ENCODE data around the gene TLCD4.
"Not testable (repeated sequence)": the region's sequence is repeated elsewhere in the genome, so short reads cannot be mapped to it uniquely, and the experiment has no call there.

Gene TLCD4

DNA sequence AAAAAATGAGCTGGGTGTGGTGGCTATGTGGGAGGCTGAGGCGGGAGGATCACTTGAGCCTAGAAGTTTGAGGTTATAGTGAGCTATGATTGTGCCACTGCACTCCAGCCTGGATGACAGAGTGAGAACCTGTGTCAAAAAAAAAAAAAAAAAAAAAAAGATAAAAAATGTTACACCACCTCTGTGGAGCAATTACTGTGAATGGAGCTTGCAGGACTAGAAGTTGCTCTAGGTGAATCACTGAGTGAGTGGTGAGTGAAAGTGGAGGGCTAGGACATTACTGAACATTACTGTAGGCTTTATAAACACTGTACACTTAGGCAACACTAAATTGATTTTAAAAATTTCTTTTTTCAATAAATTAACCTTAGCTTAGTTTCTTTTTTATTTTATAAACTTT, 21.9 kb downstream of the TLCD4 start:
- Histone ChIP-seq H3K9me3 (ENCODE audit: low read length) (no peaks in the 10 kb centered on the region), H2AFZ (ENCODE audit: low read depth, low read length) (no peak overlapping the region), H3K36me3 (ENCODE audit: insufficient read depth, low read length) (no peaks in the 10 kb centered on the region), H3K27me3 (ENCODE audit: insufficient read depth, low read length) (no peaks in the 10 kb centered on the region), H3K4me3 (ENCODE audit: low read length) (no peak overlapping the region), H3K4me1 (ENCODE audit: insufficient read depth, low read length) (peaks cover 7% of the 10 kb centered on the region)

DNA sequence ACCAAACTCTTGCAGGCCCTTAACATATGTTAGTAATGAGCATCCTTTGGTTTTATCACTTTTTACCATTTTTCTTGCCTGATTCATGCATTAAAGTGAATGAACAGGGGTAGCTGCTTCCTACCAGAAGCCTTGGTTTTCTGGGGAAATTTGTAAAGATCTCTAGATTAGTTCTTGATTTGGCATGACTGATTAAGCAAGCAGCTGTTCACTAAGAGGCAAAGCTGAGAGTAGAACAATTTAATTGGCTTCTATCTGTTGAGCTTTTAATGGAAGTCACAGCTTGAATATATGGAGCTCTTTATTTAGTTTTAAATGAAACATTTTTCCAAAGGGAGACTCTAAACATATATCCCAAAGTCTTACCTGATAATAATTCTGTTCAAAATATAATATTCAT, 23.6 kb downstream of the TLCD4 start:
- Histone ChIP-seq H2AFZ (ENCODE audit: low read depth, low read length) (no peak overlapping the region), H3K4me1 (ENCODE audit: insufficient read depth, low read length) (peaks cover 7% of the 10 kb centered on the region), H3K4me3 (ENCODE audit: low read length) (no peak overlapping the region), H3K27me3 (ENCODE audit: insufficient read depth, low read length) (no peaks in the 10 kb centered on the region), H3K36me3 (ENCODE audit: insufficient read depth, low read length) (no peaks in the 10 kb centered on the region), H3K9me3 (ENCODE audit: low read length) (no peaks in the 10 kb centered on the region)

DNA sequence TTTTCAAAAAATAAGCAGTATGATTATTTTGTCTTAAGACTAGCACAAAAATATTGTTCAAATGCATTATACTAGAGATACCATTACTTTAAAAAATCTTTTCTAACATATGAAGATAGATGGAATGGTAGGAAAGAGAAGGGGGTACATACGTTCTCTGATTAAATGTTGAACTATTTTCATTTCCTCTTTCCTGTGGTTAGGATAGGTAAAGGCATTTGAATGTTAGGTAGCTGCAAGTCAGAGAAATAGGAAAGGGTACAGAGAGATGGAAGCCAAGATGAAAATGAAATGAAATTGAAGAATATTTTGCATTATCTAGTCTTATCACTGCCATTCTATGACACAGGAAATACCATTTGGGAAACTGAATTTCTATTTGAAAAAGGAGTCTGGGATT, 28.3 kb downstream of the TLCD4 start:
- no peaks in the 10 kb centered on the region for H3K27me3 ChIP-seq (ENCODE audit: insufficient read depth, low read length)
- H2AFZ ChIP-seq (ENCODE audit: low read depth, low read length) = no peak overlapping the region
- H3K4me1 ChIP-seq (ENCODE audit: insufficient read depth, low read length) = peaks cover 7% of the 10 kb centered on the region
- H3K9me3 ChIP-seq (ENCODE audit: low read length) = no peaks in the 10 kb centered on the region
- no peak overlapping the region for H3K4me3 ChIP-seq (ENCODE audit: low read length)
- H3K36me3 ChIP-seq (ENCODE audit: insufficient read depth, low read length) = no peaks in the 10 kb centered on the region

DNA sequence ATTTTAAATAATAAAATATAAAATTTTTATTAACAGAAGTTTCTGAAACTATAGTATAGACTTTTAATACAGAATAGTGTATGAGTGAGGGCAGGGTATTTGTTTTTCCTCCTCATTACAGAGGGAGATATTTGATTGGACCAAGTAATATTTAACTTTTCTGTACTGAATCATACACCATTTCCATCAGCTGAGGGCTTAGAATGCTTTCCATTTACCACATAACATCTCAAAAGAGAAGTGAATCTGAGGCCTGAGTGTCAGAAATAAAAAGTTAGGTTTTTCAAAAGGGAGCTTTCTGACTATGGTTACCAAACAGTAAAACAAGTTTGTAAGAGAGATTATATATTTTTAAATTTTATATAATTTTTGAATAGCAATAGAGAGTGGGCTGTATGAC, 29.5 kb downstream of the TLCD4 start:
- no peak overlapping the region for H2AFZ ChIP-seq (ENCODE audit: low read depth, low read length)
- H3K27me3 ChIP-seq (ENCODE audit: insufficient read depth, low read length) = no peaks in the 10 kb centered on the region
- no peaks in the 10 kb centered on the region for H3K36me3 ChIP-seq (ENCODE audit: insufficient read depth, low read length)
- no peak overlapping the region for H3K4me3 ChIP-seq (ENCODE audit: low read length)
- peaks cover 7% of the 10 kb centered on the region for H3K4me1 ChIP-seq (ENCODE audit: insufficient read depth, low read length)
- H3K9me3 ChIP-seq (ENCODE audit: low read length) = no peaks in the 10 kb centered on the region

DNA sequence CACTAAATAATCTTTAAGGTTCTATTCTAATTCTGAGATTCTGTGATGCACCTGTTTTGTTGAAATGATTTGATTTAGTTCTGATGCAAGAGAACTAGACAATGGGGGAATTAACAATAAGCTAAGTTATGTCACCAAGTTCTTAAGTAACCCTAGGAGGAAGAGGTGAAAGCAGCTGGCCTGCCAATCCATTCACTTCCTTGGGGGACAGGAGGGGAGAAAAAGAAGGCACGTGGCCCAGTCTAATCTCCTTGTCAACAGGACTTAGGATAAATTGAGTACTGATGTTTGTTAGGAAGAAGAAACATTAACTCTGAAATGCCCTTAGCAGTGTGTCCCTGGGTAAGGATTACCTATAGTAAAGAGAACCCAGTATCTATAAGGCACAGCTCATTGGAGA, 36.9 kb downstream of the TLCD4 start:
- H3K4me3 ChIP-seq (ENCODE audit: low read length) = no peak overlapping the region
- H3K4me1 ChIP-seq (ENCODE audit: insufficient read depth, low read length) = no peaks in the 10 kb centered on the region
- no peaks in the 10 kb centered on the region for H3K9me3 ChIP-seq (ENCODE audit: low read length)
- no peaks in the 10 kb centered on the region for H3K36me3 ChIP-seq (ENCODE audit: insufficient read depth, low read length)
- no peak overlapping the region for H2AFZ ChIP-seq (ENCODE audit: low read depth, low read length)
- no peaks in the 10 kb centered on the region for H3K27me3 ChIP-seq (ENCODE audit: insufficient read depth, low read length)

DNA sequence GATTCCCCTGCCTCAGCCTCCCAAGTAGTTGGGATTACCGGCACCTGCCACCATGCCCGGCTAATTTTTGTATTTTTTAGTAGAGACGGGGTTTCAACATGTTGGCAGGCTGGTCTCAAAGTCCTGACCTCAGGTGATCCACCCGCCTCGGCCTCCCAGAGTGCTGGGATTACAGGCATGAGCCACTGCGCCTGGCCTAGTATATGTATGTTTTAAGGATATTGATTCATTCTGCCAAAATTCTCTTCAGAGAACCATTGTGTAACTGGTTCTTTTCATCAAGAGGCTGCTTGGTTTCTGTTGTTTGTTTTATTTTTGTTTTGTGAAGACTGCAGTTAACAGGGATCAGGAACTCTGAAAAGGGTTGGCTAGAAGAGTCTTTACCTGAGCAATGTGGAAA, 48.4 kb downstream of the TLCD4 start:
- H3K27me3 ChIP-seq (ENCODE audit: insufficient read depth, low read length); H3K9me3 ChIP-seq (ENCODE audit: low read length); H3K4me3 ChIP-seq (ENCODE audit: low read length); H2AFZ ChIP-seq (ENCODE audit: low read depth, low read length); H3K36me3 ChIP-seq (ENCODE audit: insufficient read depth, low read length); H3K4me1 ChIP-seq (ENCODE audit: insufficient read depth, low read length): not testable (repeated sequence)
